Neuronal stem cell (in vitro differentiated cells): ENCODE measurements around the gene FBXW10.
"Not testable (repeated sequence)": the region's sequence is repeated elsewhere in the genome, so short reads cannot be mapped to it uniquely, and the experiment has no call there.

Source experiments
- DNase-seq: peaks from one replicate; pipeline ENCODE4 v3.0.0-alpha.2; 2013; ENCODE audit warnings: low spot score
- H2AFZ ChIP-seq: one replicate; pipeline ENCODE4 v1.6.1; 2013; ENCODE audit warnings: mild to moderate bottlenecking, low read length, inconsistent platforms
- H2AK5ac ChIP-seq: 2 replicates; pipeline ENCODE4 v1.6.1; 2013; ENCODE audit warnings: low read depth, mild to moderate bottlenecking, inconsistent platforms, low read length, moderate library complexity, mixed read lengths
- H2BK120ac ChIP-seq: 2 replicates; pipeline ENCODE4 v1.6.1; 2013; ENCODE audit warnings: low read depth, mild to moderate bottlenecking, inconsistent platforms, low read length, moderate library complexity, mixed read lengths
- H2BK12ac ChIP-seq: one replicate; pipeline ENCODE4 v1.6.1; 2013; ENCODE audit warnings: low read length, inconsistent platforms
- H2BK15ac ChIP-seq: 2 replicates; pipeline ENCODE4 v1.6.1; 2013; ENCODE audit warnings: mild to moderate bottlenecking, low read length, inconsistent platforms, mixed read lengths
- H2BK5ac ChIP-seq: one replicate; pipeline ENCODE4 v1.6.1; 2013; ENCODE audit warnings: inconsistent platforms, mild to moderate bottlenecking, low read length, moderate library complexity
- H3K14ac ChIP-seq: one replicate; pipeline ENCODE4 v1.6.1; 2013; ENCODE audit warnings: low read length, inconsistent platforms
- H3K18ac ChIP-seq: 2 replicates; pipeline ENCODE4 v1.6.1; 2013; ENCODE audit warnings: low read length, inconsistent platforms
- H3K23ac ChIP-seq: 2 replicates; pipeline ENCODE4 v1.6.1; 2013; ENCODE audit warnings: low read depth, mild to moderate bottlenecking, mixed read lengths, low read length, inconsistent platforms; ENCODE audit not compliant: poor library complexity
- H3K27ac ChIP-seq: replicated peaks from 3 replicates; pipeline ENCODE4 v1.5.1; 2013; ENCODE audit warnings: low read length, inconsistent platforms
- H3K27me3 ChIP-seq, 3 experiments: 2 replicates each; pipeline ENCODE4 v1.6.1; 2013; ENCODE audit warnings: low read length in 3 of 3, mild to moderate bottlenecking in 2 of 3, inconsistent platforms in 1 of 3, low read depth in 1 of 3, mixed read lengths in 1 of 3, moderate library complexity in 1 of 3; ENCODE audit not compliant: control insufficient read depth in 3 of 3, insufficient read depth in 3 of 3
- H3K36me3 ChIP-seq, 2 donors: replicated peaks in 1 of 2; 2 replicates each; pipeline ENCODE4 v1.6.1; 2013; ENCODE audit warnings: low read length in 2 of 2; ENCODE audit not compliant: control insufficient read depth in 2 of 2, insufficient read depth in 2 of 2
- H3K4ac ChIP-seq: 2 replicates; pipeline ENCODE4 v1.6.1; 2013; ENCODE audit warnings: inconsistent platforms, mild to moderate bottlenecking, low read length, moderate library complexity
- H3K4me1 ChIP-seq, 2 donors: 1 replicate in 1 of 2; 2 replicates in 1 of 2; pipeline ENCODE4 v1.6.1; 2013; ENCODE audit warnings: low read length in 2 of 2, low read depth in 1 of 2; ENCODE audit not compliant: control insufficient read depth in 2 of 2, insufficient read depth in 1 of 2
- H3K4me2 ChIP-seq: one replicate; pipeline ENCODE4 v1.6.1; 2013; ENCODE audit warnings: mild to moderate bottlenecking, low read length, inconsistent platforms; ENCODE audit not compliant: insufficient read depth, poor library complexity, severe bottlenecking
- H3K4me3 ChIP-seq, 2 donors: 2 replicates each; pipeline ENCODE4 v1.5.1; 2013; ENCODE audit warnings: low read length in 2 of 2, mild to moderate bottlenecking in 2 of 2, inconsistent platforms in 1 of 2, moderate library complexity in 1 of 2
- H3K79me1 ChIP-seq: one replicate; pipeline ENCODE4 v1.6.1; 2013; ENCODE audit warnings: low read depth, mild to moderate bottlenecking, inconsistent platforms, low read length, moderate library complexity
- H3K9ac ChIP-seq: one replicate; pipeline ENCODE4 v1.6.1; 2013; ENCODE audit warnings: mild to moderate bottlenecking, low read depth, low read length, inconsistent platforms; ENCODE audit not compliant: poor library complexity
- H3K9me3 ChIP-seq, 2 donors: replicated peaks in 1 of 2; 2 replicates each; pipeline versions ENCODE3 to v1.6.1; 2013; ENCODE audit warnings: low read length in 2 of 2, mild to moderate bottlenecking in 2 of 2, inconsistent platforms in 1 of 2, low read depth in 1 of 2, mixed read lengths in 1 of 2, moderate library complexity in 1 of 2; ENCODE audit not compliant: control insufficient read depth in 2 of 2, insufficient read depth in 1 of 2
- H4K8ac ChIP-seq: one replicate; pipeline ENCODE4 v1.6.1; 2013; ENCODE audit warnings: low read depth, mild to moderate bottlenecking, inconsistent platforms, low read length, moderate library complexity
- H4K91ac ChIP-seq: one replicate; pipeline ENCODE4 v1.6.1; 2013; ENCODE audit warnings: low read length, low read depth, mild to moderate bottlenecking, inconsistent platforms; ENCODE audit not compliant: poor library complexity
- WGBS, 2 donors: extraction: QIAGEN DNeasy Blood & Tissue Kit; methylation state at CpG; one replicate each; pipeline ENCODE4 v1.1.7; 2013; ENCODE audit warnings: missing lambda C conversion rate in 2 of 2, mixed read lengths in 1 of 2; ENCODE audit not compliant: insufficient read length in 2 of 2, insufficient replicate concordance in 1 of 2; ENCODE audit errors: extremely low coverage in 2 of 2; 5-methylcytosine and 5-hydroxymethylcytosine counted together

The FBXW10 gene

GRCh38 chr17:18746551-18746950 lies 2.7 kb downstream of the FBXW10 start:
- H3K23ac ChIP-seq, H3K4me1 ChIP-seq, H2AK5ac ChIP-seq, H3K4ac ChIP-seq, H3K4me2 ChIP-seq, H3K27ac ChIP-seq, H3K27me3 ChIP-seq, H3K9me3 ChIP-seq, H4K8ac ChIP-seq, DNase-seq, H2BK15ac ChIP-seq, H4K91ac ChIP-seq, H3K9ac ChIP-seq, H3K18ac ChIP-seq, H2BK12ac ChIP-seq, H3K14ac ChIP-seq, H3K79me1 ChIP-seq, H2BK120ac ChIP-seq, H3K36me3 ChIP-seq, H2AFZ ChIP-seq, H3K4me3 ChIP-seq, H2BK5ac ChIP-seq: not testable (repeated sequence)
- WGBS, 2 donors: no CpG with 5 or more reads among the region's 3 CpGs

GRCh38 chr17:18747501-18747900 lies 3.6 kb downstream of the FBXW10 start:
- H3K14ac ChIP-seq, H3K27ac ChIP-seq, H3K4me2 ChIP-seq, H3K4me1 ChIP-seq, H2AFZ ChIP-seq, H2BK5ac ChIP-seq, DNase-seq, H2BK120ac ChIP-seq, H3K18ac ChIP-seq, H4K91ac ChIP-seq, H3K4ac ChIP-seq, H3K36me3 ChIP-seq, H2BK15ac ChIP-seq, H2AK5ac ChIP-seq, H3K4me3 ChIP-seq, H3K79me1 ChIP-seq, H4K8ac ChIP-seq, H2BK12ac ChIP-seq, H3K9me3 ChIP-seq, H3K27me3 ChIP-seq, H3K9ac ChIP-seq, H3K23ac ChIP-seq: not testable (repeated sequence)
- no CpG with 5 or more reads among the region's 6 CpGs for WGBS, 2 donors

GRCh38 chr17:18750242-18750641 lies 6.4 kb downstream of the FBXW10 start:
- H3K4ac ChIP-seq, DNase-seq, H3K4me1 ChIP-seq, H3K4me3 ChIP-seq, H4K8ac ChIP-seq, H2BK120ac ChIP-seq, H3K18ac ChIP-seq, H2AK5ac ChIP-seq, H3K4me2 ChIP-seq, H3K14ac ChIP-seq, H3K36me3 ChIP-seq, H3K23ac ChIP-seq, H3K9ac ChIP-seq, H3K9me3 ChIP-seq, H3K79me1 ChIP-seq, H2BK5ac ChIP-seq, H2BK15ac ChIP-seq, H2BK12ac ChIP-seq, H3K27me3 ChIP-seq, H4K91ac ChIP-seq, H3K27ac ChIP-seq, H2AFZ ChIP-seq: not testable (repeated sequence)
- whole genome bisulfite sequencing, 2 donors: no CpG with 5 or more reads among the region's 1 CpG

- not testable (repeated sequence) for H3K4me3 ChIP-seq, H4K8ac ChIP-seq, H3K18ac ChIP-seq, H3K4ac ChIP-seq, H3K14ac ChIP-seq, H2AK5ac ChIP-seq, DNase-seq, H2BK5ac ChIP-seq, H3K27me3 ChIP-seq, H2BK120ac ChIP-seq, H2BK12ac ChIP-seq, H4K91ac ChIP-seq, H3K4me2 ChIP-seq, H3K36me3 ChIP-seq, H2AFZ ChIP-seq, H3K79me1 ChIP-seq, H3K4me1 ChIP-seq, H3K27ac ChIP-seq, H2BK15ac ChIP-seq, H3K9ac ChIP-seq, H3K9me3 ChIP-seq, H3K23ac ChIP-seq
- no CpG with 5 or more reads among the region's 6 CpGs for WGBS, 2 donors
These were observed 10.1 kb downstream of the FBXW10 start for GRCh38 chr17:18753829-18754409.
